NCI-H446 (cell line): Measurements from ENCODE around the gene TNNT2.

Experiments
- DNase-seq, 2 experiments: peaks; one replicate each; lab custom pipeline; 2025; lab: John Stamatoyannopoulos, UW

The TNNT2 gene

GRCh38 chr1:201334325-201335173 is 42.9 kb downstream of the TNNT2 start:
- DNase-seq: no peak

GRCh38 chr1:201332616-201333335 is 44.7 kb downstream of the TNNT2 start:
- DNase-seq: no peak

DNA sequence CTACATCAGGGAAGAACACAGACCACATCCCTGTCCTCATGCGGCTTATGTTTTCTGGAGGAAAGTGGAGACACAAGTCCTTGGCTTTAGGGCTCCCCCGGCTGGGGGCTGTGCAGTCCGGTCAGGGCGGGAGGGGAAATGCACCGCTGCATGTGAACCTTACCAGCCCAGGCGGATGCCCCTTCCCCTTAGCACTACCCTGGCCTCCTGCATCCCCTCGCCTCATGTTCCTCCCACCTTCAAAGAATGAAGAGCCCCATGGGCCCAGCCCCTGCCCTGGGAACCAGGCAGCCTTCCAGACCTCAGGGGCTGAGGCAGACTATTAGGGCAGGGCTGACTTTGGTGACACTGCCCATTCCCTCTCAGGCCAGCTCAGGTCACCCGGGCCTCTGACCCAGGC is 45.5 kb downstream of the TNNT2 start:
- DNase-seq: no peak

DNA sequence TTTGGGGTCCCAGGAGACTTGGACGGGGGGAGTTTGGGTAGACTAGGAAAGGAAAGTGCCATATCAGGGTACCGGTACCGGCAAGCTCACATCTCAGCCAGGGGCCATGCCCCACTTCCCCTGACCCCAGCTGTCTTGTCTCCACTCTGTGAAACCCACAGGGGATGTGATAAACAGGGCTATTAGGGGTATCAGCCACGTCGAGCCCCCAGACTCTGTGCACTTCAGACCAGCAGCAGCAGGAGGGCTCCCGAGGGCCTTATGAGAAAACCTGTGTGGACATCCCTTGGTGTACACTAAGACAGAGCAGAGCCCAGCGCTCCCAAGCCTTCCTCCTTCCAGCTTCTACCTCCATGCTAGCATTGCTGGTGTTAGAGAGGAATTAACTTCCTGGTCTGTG is 46.3 kb downstream of the TNNT2 start:
- DNase-seq: no peak

DNA sequence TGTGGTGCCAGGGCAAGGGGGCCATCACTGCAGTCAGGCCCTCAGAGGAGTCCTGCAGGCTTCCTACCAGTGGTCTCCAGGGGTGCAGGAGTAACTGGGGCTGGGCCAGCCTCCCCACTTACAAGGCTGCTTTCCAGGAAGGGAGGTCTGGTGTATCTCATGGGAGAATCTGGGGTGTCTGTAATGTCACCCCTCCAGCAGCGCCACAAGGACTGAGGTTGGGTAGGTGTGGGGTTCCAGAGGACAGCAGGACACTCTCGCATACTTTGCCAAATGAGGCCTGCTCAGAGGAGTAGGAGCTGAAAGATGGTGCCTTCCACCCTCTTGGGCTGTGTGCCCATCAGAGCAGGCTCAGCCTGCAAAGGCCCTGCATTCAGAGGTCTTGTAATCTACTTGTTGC is 46.9 kb downstream of the TNNT2 start:
- DNase-seq: no peak

DNA sequence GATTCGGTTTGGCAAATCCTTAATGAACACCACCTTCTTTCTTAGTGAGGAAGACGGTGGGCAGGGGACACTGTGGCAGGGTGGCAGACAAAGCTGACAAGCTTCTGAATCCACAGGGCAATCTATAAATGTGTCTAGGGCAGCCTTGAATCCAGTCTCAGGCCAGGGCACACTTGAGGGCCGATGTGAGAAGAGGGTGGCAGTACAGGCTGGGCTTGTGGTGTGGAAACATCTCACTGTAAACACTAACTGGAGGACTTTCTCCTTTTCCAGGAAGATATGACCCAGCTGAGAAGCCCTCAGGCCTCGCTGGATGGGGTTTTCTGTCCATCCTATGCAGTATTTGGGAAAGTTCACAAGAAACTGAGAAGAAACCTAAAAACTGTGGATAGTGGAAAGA is 47.7 kb downstream of the TNNT2 start:
- DNase-seq: no peak

- peak in 1 of 2 experiments; percentile 8 for DNase-seq
Observed at GRCh38 chr1:201329286-201329685, 48.2 kb downstream of the TNNT2 start.

DNA sequence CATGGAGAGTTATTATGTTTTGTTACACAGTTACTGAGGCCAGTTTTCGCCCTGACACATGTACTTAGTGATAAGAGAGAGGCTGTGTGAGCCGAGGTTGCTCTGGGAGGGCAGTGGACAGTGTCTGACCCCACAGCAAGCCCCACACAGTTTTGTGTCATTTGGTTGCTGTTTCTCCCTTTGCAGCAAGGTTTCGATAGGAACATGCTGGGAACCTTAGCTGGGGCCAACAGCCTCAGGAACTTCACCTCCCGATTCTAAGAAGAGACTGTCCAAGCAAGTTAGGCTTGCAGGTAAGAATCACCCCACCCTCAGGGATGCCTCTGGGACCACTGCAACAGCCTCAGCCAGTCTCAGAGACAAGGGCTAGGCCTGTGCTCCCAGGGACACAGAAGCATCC is 48.9 kb downstream of the TNNT2 start:
- no peak for DNase-seq

DNA sequence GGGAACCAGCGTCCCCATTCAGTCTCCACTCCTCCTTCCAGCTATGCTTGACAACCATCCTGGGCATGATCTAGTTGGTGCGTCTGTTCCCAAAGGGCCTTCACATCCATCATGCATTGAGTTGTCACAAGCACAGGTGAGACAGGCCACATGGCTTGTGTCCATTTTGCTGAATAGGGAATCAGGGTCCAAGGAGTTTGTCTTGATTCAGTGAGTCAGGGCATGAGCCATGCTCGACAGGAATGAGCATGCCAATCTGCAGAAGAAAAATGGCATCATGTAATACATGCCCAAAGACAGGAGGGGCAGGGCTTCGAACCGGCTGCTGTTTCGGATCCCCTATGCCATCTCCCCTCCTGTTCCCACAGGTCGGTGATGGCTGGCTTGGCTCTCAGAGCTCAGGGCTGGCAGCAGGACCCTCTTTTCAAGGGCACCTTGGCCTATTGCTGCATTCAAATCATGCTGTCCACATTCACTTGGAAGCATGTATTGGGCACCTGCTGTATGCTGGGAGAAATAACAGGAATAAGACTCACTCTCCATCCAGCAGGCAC is 49.7 kb downstream of the TNNT2 start:
- DNase-seq: no peak

DNA sequence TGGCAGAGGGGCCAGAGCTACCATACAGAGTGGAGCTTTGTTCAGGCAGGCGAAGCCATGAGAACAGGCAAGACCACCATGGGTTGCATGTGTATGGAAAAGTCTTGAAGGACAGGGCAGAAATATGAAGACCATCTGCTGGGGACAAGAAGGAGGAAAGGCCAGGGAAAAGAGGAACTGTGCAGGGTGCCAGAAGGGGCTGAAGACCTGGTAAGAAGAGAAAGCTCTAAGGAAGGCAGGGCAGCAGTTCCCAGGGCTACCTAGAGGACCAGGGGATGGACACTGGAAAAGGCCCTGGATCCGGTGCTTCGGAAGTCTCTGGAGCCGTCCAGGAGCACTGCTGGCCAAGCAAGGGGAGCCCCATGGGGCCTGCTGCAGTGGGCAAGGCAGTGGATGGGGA is 50.8 kb downstream of the TNNT2 start:
- no peak for DNase-seq

GRCh38 chr1:201325678-201326060 is 51.8 kb downstream of the TNNT2 start:
- no peak for DNase-seq

- DNase-seq: no peak
Observed at GRCh38 chr1:201324821-201325677, 52.4 kb downstream of the TNNT2 start.

DNA sequence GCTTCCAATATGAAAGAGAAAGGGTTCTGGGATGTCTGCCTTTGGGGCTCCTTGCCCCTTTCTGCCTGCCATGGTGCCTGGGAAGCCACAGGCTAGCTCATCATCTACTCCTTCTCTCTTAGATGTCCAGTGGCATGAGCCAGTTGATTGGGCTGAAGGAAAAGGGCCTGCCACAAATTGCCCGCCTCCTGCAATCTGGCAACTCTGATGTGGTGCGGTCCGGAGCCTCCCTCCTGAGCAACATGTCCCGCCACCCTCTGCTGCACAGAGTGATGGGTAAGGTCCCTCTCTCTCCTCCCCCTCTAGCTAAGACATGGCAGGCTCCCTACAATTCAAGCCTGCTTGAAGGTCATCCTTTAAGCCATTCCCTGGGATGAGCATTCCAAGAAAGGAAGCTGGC is 53.2 kb downstream of the TNNT2 start:
- DNase-seq: no peak

DNA sequence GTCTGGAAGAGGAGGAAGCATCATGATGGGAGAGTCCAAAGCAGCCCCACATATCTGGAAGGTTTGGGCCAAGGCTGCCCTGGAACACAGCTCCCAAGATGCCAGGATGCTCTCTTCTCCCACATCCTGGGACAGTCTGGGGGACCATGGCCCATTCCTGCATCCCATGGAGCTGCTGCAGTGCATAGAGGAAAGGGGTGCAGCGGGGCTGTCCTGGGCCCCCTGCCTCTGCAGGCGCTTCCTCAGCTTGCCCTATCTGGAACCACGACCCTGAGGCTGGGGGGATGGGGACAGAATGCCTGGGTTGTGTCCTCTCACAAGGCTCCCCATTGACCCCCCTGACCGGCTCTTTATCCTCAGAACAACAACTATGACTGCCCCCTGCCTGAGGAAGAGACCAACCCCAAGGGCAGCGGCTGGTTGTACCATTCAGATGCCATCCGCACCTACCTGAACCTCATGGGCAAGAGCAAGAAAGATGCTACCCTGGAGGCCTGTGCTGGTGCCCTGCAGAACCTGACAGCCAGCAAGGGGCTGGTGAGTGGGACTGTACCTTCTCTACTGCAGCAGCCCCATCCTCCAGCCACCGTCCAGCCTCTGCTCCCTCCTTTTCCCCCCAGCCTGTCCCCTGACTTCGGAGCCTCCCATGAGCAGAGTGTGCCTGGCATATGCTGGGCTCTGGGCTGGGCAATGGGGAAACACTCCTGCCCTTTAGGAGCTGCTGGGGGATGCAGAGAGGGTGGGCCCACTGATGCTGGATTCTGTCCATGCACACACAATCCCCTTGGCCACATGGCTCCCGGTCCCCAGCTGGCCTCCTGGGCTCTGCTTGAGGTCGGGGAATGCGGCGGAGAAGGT is 54.6 kb downstream of the TNNT2 start:
- no peak for DNase-seq

GRCh38 chr1:201321826-201322390 is 55.6 kb downstream of the TNNT2 start:
- DNase-seq: no peak

DNA sequence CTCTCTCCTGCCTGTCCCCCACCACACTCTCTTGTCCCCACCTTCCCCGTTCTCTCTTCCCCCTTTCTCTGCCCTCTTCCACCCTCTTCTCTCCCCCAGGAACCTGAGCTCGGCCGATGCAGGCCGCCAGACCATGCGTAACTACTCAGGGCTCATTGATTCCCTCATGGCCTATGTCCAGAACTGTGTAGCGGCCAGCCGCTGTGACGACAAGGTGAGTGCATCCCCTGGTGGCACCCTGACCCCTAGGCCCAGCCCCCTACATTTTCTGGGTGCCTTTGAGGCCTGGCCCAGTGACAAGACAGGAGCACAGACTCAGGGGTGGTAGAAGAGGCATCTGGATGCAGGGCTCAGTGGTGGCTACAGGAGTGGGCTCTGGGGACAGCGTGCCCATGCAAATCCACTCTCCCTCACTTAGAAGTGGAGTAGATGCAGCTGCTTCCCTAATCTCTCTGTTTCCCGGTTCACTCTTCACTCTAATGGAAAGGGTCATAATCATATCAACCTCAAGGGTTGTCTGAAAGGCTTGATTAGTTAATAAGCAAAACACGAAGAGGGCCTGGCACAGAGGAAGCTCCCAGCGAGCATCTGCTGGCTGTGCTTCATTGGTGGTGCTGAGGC is 57.2 kb downstream of the TNNT2 start:
- DNase-seq: no peak

DNA sequence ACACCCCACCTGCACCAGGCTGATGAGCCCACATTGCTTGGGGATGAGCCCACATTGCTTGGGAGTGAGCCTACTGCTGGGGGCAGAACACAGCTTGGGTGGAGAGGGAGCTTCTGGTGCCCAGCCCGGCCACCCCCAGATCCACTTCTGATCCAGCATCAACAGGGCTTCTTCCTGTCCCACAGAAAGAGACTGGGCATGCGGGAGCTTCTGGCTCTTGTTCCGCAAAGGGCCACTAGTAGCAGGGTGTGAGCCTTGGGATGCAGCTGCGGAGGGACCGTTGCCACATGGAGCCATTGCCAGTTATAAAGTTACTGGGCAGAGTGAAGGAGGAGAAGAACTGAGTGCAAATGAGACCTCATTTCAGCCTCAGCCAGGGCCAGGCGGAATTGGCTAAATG is 57.8 kb downstream of the TNNT2 start:
- DNase-seq: no peak

- DNase-seq: no peak
Observed at GRCh38 chr1:201318504-201319340, 58.8 kb downstream of the TNNT2 start.

DNA sequence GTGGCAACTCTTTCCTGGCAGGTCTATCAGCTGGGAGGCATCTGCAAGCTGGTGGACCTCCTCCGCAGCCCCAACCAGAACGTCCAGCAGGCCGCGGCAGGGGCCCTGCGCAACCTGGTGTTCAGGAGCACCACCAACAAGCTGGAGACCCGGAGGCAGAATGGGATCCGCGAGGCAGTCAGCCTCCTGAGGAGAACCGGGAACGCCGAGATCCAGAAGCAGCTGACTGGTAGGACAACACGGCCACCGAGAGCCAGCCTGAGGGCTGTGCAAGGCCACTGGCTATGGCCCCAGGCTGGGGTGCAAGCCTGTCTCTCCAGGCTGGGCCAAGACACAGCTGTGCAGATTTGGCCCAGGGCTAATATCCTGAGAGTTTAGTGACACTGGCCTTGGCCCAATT is 59.9 kb downstream of the TNNT2 start:
- DNase-seq: no peak

- DNase-seq: no peak
Observed at GRCh38 chr1:201316556-201316955, 60.9 kb downstream of the TNNT2 start.
